ENCODE results near the gene SERINC5.
"Not testable (repeated sequence)": the region's sequence is repeated elsewhere in the genome, so short reads cannot be mapped to it uniquely, and the experiment has no call there.

SERINC5 gene

GRCh38 chr5:80227979-80228596, 27.8 kb downstream of the SERINC5 start:
- DNase-seq (ENCODE audit: low spot score): no peak

GRCh38 chr5:80225934-80226326, 29.9 kb downstream of the SERINC5 start:
- DNase-seq (ENCODE audit: low spot score): no peak

GRCh38 chr5:80225189-80225933, 30.5 kb downstream of the SERINC5 start:
- no peak for DNase-seq (ENCODE audit: low spot score)

- no peak for DNase-seq (ENCODE audit: low spot score)
These were observed 32.3 kb downstream of the SERINC5 start for GRCh38 chr5:80223561-80223960.

GRCh38 chr5:80220245-80220897, 35.5 kb downstream of the SERINC5 start:
- no peak for DNase-seq (ENCODE audit: low spot score)

- DNase-seq (ENCODE audit: low spot score): no peak
These were observed 36.5 kb downstream of the SERINC5 start for GRCh38 chr5:80219391-80219790.

GRCh38 chr5:80217667-80218066, 38.2 kb downstream of the SERINC5 start:
- DNase-seq (ENCODE audit: low spot score): no peak

GRCh38 chr5:80216753-80217596, 38.9 kb downstream of the SERINC5 start:
- peak; percentile 88 for DNase-seq (ENCODE audit: low spot score)

GRCh38 chr5:80216096-80216495, 39.8 kb downstream of the SERINC5 start:
- DNase-seq (ENCODE audit: low spot score): no peak

- no peak for DNase-seq (ENCODE audit: low spot score)
These were observed 40.3 kb downstream of the SERINC5 start for GRCh38 chr5:80215523-80215922.

- no peak for DNase-seq (ENCODE audit: low spot score)
These were observed 42.4 kb downstream of the SERINC5 start for GRCh38 chr5:80213466-80213865.

- DNase-seq (ENCODE audit: low spot score): no peak
These were observed 43.6 kb downstream of the SERINC5 start for GRCh38 chr5:80212171-80212667.

- DNase-seq (ENCODE audit: low spot score): no peak
These were observed 44.5 kb downstream of the SERINC5 start for GRCh38 chr5:80211327-80211726.

- no peak for DNase-seq (ENCODE audit: low spot score)
These were observed 45.8 kb downstream of the SERINC5 start for GRCh38 chr5:80210014-80210413.

- DNase-seq (ENCODE audit: low spot score): peak; percentile 49
These were observed 47.5 kb downstream of the SERINC5 start for GRCh38 chr5:80208381-80208780.

- DNase-seq (ENCODE audit: low spot score): no peak
These were observed 48.0 kb downstream of the SERINC5 start for GRCh38 chr5:80207832-80208231.

- no peak for DNase-seq (ENCODE audit: low spot score)
These were observed 49.6 kb downstream of the SERINC5 start for GRCh38 chr5:80206282-80206681.

- no peak for DNase-seq (ENCODE audit: low spot score)
These were observed 50.0 kb downstream of the SERINC5 start for GRCh38 chr5:80205846-80206245.

GRCh38 chr5:80204808-80205614, 50.8 kb downstream of the SERINC5 start:
- DNase-seq (ENCODE audit: low spot score): peak; percentile 67

GRCh38 chr5:80201763-80202162, 54.1 kb downstream of the SERINC5 start:
- not testable (repeated sequence) for DNase-seq (ENCODE audit: low spot score)

GRCh38 chr5:80198920-80199319, 56.9 kb downstream of the SERINC5 start:
- no peak for DNase-seq (ENCODE audit: low spot score)
